RCC 7860 (cell line): ENCODE measurements around the gene CTDSP1.

Experiments
- DNase-seq: peaks from one replicate; pipeline ENCODE4 v3.0.0-alpha.2; 2015; ENCODE audit warnings: low spot score
- FAIRE-seq: peaks from 2 replicates; lab custom pipeline; 2012; peaks lifted over from hg19 to GRCh38; lab: Jason Lieb, UNC

The CTDSP1 gene

DNA sequence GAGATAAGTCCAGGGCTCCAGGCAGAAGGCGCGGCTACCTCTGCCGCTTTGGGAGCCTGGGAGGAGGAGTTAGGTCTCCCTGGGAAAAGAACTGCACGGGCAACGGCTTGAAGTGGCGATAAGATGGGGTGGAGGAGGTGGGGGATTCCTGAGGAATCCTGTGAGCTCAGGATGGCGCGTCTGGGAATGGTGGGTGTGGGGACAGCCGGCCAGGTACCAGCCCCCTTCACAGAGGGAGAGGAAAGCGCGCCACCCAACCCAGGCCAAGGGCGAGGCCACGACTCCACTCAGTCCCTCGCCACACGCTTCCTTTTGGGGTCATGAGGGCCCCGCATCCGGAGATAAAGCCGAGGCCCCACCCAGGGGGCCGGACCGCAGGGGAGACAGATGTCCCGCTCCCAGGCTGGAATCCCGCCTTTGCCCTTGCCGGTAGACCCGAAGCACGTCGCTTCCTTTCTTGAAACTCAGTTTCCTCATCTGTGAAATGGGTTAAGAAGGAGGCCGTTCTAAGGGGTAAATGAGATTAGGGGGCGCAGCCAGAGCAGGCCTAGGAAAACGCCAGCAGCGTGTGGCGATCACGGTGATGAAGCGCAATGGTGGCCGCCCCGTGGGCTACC is 1.7 kb upstream of the CTDSP1 start:
- FAIRE-seq (peak; percentile 62), DNase-seq (peak; percentile 80)

GRCh38 chr2:218398437-218399390 is 954 bp upstream of the CTDSP1 start:
- DNase-seq (peak; percentile 47), FAIRE-seq (no peak)

DNA sequence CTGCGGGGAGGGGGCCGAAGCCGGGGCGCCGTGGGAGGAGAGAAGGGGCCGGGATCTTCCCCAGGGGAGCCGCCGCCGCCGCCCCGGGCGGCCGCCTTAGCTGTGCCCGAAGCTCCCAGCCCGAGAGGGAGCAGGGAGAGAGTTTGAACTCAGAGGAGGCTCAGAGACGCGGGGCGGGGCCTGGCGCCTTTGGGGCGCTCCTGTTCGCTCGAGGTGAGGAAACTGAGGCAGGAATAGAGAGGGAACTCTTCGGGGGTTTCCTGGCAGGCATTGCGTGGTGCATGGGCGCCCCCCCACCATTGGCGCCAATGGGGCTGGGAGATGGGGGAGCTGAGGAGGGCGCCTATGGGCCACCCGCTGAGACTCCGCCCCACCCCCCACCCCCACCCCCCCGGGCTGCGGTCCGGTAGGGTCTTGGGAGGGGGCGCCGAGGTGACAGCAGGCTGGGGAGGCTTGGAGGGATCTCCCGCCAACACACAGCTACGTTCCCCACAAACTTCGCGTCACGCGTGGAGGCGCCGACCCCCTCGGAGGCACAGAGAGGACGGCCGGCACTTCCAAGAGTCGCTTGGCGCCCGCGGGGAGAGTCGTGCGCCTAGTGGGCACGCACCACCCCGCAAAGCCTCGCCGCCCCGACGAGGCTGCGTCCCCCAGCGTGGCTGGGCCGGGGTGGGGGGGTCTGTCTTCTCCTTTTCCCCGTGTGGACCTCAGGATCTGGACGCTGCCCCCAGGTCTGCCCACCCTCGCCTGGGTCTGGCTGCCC is 680 bp downstream of the CTDSP1 start:
- no peak for DNase-seq

DNA sequence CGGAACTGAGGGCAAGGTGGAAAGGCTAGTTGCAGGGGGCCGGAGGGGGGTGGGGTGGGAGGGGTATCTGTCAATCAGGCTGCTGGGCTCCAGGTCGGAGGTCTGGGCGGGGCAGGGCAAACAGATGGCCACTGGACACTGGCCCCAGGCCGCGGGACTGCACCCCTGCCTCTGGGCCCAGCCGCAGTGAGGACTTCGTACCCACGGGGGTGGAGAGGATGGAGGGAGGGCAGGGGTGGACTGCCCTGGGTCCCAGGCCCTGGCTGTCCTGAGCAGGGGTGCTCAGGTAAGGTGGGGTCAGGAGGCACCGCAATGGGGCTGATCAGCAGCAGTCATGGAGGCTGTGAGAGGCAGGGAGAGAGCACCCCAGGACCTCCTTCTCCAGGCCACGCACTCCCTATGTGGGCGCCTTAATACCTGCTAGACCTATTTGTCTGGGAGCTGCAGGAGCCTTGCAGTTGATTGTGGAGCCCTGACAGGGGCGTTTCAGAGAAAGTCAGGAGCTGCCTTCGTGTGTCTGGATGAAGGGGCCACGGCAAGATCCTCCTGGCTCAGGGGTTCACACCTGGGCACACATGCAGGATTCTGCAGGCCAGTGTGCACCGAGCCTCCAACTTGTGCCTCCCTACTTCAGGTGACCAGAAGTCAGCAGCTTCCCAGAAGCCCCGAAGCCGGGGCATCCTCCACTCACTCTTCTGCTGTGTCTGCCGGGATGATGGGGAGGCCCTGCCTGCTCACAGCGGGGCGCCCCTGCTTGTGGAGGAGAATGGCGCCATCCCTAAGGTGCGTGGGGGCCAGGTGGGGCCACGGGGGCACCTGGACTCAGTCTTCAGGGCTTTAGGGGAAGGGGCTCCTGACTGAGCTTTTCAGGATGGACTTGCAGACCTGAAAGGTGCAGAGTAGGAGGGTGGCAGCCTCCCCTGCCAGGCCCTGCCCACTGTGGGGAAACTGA is 1.5 kb downstream of the CTDSP1 start:
- FAIRE-seq (no peak), DNase-seq (no peak)

More for the DNA sequence above, 680 bp downstream of the CTDSP1 start:
- no peak for FAIRE-seq

- FAIRE-seq: no peak
- DNase-seq: no peak
Observed at GRCh38 chr2:218401890-218402289, 2.2 kb downstream of the CTDSP1 start.

DNA sequence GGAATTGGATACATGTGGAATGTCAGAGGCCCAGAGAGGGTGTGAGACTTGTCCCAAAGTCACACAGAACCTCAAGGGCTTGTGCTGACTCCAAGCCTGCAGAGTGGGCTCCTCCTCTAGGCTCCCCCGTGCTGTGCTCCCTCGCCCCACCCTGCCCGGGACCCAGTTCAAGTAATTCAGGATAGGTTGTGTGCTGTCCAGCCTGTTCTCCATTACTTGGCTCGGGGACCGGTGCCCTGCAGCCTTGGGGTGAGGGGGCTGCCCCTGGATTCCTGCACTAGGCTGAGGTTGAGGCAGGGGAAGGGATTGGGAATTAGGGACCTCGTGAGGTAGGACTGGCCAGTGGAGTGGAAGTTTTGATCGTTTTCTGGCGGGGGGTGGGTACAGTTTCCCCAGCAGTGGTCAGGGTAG is 2.8 kb downstream of the CTDSP1 start:
- DNase-seq (no peak), FAIRE-seq (no peak)

GRCh38 chr2:218402911-218403411 is 3.3 kb downstream of the CTDSP1 start:
- no peak for FAIRE-seq
- DNase-seq: no peak

- FAIRE-seq (no peak), DNase-seq (no peak)
Observed at GRCh38 chr2:218403810-218404209, 4.1 kb downstream of the CTDSP1 start.

GRCh38 chr2:218404351-218405085 is 4.8 kb downstream of the CTDSP1 start:
- DNase-seq (no peak), FAIRE-seq (no peak)

GRCh38 chr2:218405086-218405745 is 5.5 kb downstream of the CTDSP1 start:
- FAIRE-seq (no peak), DNase-seq (no peak)

GRCh38 chr2:218405746-218406208 is 6.1 kb downstream of the CTDSP1 start:
- DNase-seq (no peak), FAIRE-seq (no peak)

DNA sequence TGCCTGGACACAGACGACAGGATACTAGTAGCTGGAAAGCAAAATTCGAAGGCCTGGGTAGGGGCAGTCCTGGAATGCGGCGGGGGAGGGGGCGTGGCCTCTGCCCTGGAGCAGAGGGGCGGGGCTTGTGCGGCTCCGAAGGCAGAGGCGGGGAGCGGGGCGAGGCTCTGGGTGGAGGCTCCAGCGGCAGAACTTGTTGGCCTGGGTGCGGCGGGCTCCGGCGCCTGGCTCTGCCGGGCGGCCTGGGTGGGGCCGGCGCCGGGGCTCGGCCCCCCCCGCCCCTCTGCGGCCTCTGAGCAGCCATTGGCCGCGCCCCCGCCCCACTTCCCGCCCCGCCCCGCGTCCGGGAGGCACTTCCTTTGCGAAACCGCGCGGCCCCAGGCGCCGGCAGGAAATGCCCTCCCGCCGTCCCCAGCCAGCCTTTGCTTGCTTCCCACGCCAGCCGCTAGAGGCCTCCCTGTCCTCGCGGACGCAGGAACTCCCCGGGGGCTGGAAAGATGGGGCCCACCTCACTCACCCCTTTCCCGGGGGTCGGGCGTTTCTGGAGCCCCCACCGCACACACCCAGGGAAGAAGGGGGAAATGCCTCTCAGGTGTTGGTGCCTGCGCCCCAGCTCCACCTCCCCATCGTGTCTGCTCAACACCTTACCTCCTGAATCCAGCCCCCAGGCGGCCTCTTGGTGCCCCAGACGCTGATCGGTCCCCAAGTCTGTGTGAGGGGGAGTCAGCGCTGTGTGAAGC is 6.7 kb downstream of the CTDSP1 start:
- no peak for FAIRE-seq
- peak; percentile 93 for DNase-seq

DNA sequence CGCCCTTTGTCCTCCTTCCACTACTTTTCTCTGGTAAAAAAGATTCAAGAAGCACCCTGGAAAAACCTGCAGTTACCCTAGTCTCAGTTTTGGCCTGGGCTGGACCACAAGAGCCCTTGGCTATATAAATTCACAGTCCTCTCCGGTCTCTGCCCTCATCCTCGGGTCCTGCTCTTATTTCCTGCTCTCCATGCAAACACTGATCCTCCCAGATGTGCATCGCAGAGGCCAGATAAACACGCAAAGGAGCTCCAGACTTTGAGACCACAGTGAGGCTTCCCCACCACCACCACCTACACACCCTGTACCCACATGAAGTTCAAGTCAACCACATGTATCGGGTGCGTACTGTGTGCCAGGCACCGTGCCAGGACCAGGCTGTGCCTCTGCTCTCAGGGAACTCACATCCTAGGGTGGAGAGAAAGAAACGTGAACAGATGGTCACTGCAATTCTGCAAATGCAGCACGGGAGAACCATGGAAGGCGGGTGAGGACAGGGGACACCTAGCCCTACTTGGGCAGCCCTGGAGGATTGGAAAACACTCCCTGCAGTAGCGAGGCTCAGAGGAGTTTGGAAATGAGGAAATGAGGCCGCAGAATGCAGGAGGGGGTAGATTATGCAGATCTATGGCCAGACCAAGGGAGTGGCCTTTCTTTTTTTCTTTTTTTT is 7.4 kb downstream of the CTDSP1 start:
- FAIRE-seq (no peak), DNase-seq (no peak)

- DNase-seq (no peak), FAIRE-seq (no peak)
Observed at GRCh38 chr2:218407717-218408116, 8.0 kb downstream of the CTDSP1 start.

DNA sequence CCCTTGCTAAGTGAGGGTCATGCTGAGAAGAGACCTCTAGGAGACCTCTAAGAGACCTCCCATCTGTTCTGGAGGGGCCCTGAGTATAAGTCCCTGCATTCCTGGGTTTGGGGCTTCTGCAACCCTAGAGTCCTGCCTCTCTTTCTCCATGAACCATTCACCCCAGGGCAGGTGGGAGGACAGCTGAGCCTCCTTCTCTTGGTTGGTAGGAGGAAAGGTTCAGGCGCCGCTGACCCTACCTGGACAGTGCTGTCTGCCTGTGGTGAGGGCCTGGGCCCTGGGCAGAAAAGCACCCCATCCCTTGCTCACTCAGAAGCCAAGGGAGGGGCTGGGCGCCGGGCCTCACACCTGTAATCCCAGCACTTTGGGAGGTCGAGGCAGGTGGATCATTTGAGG is 18.7 kb downstream of the CTDSP1 start:
- no peak for FAIRE-seq
- no peak for DNase-seq

DNA sequence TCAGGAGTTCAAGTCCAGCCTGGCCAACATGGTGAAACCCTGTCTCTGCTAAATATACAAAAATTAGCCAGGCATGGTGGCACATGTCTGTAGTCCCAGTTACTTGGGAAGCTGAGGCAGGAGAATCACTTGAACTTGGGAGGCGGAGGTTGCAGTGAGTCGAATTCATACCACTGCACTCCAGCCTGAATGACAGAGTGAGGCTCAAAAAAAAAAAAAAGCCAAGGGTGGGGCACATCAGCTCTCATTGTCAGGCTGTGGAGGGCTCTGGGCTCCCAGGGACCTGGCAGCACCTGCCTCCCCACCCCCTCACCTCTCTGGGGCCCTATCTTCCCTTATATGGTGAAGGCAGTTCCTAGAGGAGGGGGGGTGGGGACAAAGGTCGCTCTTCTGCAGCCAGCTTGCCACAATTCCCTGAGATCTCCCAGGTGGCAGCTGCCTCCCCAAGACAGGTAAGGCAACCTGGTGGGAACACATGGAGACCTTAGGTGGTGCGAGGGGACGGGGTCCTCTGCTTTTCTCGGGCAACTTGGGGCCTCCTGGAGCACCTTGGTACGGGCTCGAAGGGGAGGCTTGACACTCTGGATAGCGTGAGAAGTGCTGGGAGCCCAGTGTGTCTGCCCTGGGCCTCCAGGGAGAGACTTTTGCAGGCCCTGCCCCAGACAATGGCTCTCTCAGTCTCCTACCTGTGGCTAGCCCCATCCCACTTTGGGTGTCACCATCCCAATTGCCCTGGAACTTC is 19.2 kb downstream of the CTDSP1 start, which contains the start of gene VIL1:
Gene VIL1, plus strand, starts transcription at position 407 of the 742 bp plus-strand sequence. CDS start 4,656 bp downstream, outside the sequence.
- FAIRE-seq (no peak), DNase-seq (no peak)
